Brain pericyte (primary cell): ENCODE measurements around the gene HOXC4.

Experiments
- DNase-seq: peaks from one replicate; pipeline ENCODE4 v3.0.0-alpha.2; 2012; ENCODE audit warnings: low read depth, low spot score

HOXC4 gene

DNA sequence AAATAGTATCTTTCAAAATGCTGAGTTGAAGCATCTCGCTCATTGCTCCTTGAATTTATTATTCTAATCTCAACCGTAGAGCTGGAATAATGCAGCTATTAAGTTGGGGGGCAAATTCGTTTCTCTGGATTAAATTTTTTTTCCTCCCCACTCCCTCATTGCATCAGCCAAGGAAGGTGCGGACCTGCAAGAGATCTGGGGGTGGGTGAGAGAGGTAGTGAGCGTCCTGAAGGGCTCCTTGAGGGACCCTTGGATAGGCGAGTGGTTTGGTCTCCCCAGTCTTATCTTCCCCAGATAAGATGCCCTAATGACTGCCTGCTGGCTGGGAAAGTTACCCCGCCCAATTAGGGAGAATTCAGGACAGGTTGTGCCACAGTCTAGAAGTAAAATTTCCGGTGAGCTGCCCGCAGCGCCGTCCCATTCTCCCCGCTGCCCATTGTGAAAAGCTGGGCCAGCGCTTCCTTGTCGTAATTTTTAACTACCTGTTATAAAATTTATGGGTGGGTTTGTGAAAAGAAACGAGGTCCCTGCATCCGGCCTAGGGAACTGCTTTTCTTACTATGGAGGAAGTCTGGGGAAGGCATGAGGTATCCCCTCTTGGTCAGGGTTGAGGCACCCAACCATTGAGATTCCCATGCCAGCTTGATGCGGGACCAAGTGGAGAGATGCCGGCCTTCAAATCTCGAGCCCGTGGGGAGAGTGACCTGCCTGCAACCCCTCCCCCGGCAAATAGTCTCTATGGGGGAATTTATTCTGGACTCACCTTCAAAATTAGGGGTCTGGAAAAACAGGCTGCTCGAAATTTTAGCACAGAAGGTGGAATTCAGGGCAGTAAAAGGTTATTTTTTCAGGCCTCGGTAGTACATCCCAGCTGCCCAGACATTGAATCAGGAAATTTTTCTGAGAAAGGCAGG is 38.4 kb upstream of the HOXC4 start:
- DNase-seq: no peak

GRCh38 chr12:54016051-54016450 is 37.6 kb upstream of the HOXC4 start:
- no peak for DNase-seq

GRCh38 chr12:54016478-54016964 is 37.1 kb upstream of the HOXC4 start:
- DNase-seq: no peak

DNA sequence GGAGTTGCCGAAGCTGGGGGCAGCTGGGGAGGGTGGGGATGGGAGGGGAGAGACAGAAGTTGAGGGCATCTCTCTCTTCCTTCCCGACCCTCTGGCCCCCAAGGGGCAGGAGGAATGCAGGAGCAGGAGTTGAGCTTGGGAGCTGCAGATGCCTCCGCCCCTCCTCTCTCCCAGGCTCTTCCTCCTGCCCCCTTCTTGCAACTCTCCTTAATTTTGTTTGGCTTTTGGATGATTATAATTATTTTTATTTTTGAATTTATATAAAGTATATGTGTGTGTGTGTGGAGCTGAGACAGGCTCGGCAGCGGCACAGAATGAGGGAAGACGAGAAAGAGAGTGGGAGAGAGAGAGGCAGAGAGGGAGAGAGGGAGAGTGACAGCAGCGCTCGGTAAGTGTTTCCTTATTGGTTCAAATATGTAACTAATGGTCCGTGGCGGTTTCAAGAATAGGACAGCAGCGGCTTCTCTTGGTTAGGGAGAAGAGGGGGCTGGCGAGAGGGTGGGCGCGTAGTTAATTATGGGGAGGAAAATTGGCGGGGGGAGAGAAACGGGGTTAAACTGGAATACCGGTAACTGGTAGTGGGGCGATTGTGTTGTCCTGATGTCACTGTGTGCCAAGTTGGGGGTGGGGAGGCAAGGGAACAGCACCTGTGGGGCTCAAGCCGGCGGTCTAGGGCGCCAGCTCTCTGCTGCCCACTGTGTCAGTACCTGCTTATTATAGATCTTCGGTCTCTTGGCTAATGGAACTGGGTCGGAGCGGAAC is 36.4 kb upstream of the HOXC4 start:
- no peak for DNase-seq

- DNase-seq: no peak
These were observed 35.7 kb upstream of the HOXC4 start for GRCh38 chr12:54017878-54018467.

- DNase-seq: no peak
These were observed 35.1 kb upstream of the HOXC4 start for GRCh38 chr12:54018468-54018984.

GRCh38 chr12:54019091-54019811 is 34.4 kb upstream of the HOXC4 start:
- DNase-seq: no peak

DNA sequence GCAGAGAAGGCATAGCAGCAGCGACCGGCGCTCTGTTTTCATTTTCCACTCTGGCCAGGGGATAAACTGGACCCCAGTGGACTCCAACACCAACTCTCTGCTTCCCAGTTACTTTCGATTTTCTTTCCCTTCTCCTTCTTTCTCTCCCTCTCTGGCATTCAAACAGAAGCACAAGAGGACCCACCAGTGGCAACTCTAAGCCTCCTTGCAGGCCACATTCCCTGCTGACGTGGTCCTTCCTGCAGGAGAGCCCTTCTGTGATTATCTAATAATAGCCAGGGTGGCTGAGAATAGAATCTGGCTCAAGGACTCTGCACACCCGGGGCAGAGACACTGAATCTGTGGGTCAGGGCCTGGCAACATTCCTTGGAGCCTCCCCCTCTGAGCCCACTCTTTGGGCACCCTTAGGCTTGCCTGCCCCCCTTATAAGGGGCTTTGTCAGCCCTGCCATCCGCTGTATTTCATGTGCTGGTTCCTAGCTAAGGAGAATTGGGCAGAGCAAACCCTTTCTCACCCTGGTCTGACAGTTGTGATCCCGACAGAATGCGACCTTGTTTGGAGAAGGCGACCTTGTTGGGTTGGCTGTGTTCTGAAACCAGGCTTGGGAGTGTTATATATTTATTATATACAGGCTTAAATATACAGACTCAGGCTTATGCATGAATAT is 33.6 kb upstream of the HOXC4 start:
- no peak for DNase-seq

- no peak for DNase-seq
These were observed 32.8 kb upstream of the HOXC4 start for GRCh38 chr12:54020591-54021405.

DNA sequence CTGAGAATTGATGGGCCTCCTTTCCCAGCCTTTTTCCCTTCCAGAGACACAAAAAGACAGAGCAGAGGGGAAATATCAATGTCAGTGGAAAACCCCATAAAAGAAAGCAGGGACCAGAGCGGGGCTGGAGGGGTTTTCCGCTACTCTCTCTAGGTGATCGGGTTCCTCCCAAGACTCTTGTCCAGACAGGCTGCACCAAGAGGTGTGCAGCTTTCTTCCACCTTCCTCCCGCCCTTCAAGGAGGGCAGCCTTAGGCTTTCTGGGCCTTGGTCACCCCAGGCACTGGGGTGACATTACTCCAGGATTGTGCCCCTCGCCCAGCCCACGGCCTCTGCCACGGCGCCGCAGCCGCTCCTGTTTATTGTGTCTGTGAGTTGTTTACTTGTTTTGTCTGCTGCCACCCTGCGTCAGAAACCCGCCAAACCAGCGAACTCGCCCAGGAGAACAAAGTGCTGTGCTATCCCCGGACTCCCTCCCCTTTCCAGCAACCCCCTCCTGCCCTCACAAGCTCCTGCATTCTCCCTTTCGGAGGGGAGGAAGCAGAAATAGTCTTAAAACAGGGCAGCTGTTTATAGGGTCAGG is 32.1 kb upstream of the HOXC4 start:
- DNase-seq: no peak

- DNase-seq: no peak
These were observed 30.4 kb upstream of the HOXC4 start for GRCh38 chr12:54022960-54023884.

DNA sequence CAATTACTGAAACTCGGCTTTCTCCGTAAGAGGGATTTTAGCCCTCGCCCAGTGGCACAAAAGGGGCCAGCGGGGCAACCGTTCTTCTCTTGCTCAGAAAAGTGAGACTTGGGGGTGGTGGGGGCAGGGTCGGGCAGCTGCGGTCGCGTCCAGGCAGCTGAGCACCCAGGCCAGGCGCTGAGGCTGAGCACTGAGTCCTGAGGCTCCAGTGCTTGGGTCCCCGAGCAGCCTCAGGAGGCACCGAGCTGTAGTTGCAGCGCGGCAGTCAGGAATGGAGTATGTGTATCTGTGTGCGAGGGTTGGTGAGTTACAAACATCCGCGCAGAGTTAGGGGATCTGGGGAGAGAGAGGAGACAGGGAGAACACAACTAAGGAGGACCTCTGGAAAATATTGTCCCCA is 29.5 kb upstream of the HOXC4 start:
- DNase-seq: no peak

- no peak for DNase-seq
These were observed 28.9 kb upstream of the HOXC4 start for GRCh38 chr12:54024581-54025305.

- no peak for DNase-seq
These were observed 27.9 kb upstream of the HOXC4 start for GRCh38 chr12:54025499-54026405.

DNA sequence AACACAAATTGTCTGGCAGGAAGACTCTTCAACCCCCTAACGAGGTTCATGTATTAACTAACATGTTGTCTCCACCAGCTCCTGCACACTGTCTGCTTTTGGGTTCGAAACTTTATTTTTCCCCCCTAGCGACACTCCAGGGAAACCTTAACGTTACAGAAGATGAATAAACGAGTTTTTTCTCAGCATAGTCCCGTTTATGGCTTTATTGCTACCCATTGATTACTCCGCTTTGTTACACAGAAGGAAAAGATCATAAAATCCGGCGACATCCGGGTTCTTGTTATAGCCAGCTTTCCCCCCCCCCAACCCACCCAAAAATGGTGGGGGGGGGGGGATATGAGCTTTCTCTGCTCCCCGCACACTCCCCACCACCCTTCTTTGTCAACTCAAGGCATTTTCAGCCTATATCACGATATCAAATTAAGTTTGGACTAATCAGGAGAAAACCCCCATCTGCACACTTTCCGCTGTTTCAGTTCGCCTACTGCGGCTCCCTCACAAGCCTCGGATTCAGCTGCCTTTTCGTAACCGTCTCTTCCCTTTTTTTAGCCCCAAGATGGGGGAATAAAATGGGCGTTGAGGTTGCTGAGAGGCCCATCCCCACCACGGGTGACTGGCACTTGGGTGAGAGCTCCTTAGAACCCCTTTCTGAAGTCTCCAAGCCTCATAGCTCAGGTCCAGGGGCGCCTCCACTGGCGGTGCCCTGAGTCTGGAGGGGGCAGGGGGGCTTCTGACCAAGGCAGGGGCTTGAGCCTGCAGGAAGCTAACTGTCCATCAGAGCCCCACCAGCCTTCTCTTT is 26.8 kb upstream of the HOXC4 start:
- no peak for DNase-seq

DNA sequence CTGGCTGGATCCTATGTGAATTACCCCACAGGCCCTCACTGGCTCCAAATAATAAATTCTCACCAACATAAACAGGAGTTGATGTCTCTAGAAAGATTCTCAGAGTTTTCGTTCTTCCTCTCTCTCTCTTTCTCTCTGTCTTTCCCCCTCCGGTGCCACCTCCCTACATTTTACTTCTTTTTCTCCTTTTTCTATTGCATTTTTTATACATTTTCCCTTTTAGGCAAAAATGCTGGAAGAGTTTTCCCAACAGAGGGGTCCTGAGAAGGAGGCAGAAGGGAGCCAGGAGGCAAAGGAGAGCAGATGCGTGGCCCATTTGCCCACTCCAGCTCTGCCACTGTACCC is 26.2 kb upstream of the HOXC4 start:
- no peak for DNase-seq
